Glomerular visceral epithelial cell (primary cell): ENCODE data around the gene RPL35.
A peak's percentile ranks its signal among the peaks of the same experiment; 100 is the strongest.

Experiments used
- DNase-seq: peaks from one replicate; pipeline ENCODE4 v3.0.0-alpha.2; 2016; ENCODE audit errors: extremely low spot score

Gene RPL35

GRCh38 chr9:124861342-124862229 is at the start of gene RPL35, which contains the start of gene ARPC5L:
RPL35 (minus strand) TSS chr9:124861957; CDS start chr9:124861912, 45 bp downstream.
ARPC5L (plus strand) TSS chr9:124862130; CDS start chr9:124869291, 7,161 bp downstream.
- peak; percentile 95 for DNase-seq

GRCh38 chr9:124908098-124908497 is 46.3 kb upstream of the RPL35 start:
- DNase-seq: no peak

- DNase-seq: no peak
These were observed 45.2 kb upstream of the RPL35 start for GRCh38 chr9:124906966-124907365.

- DNase-seq: no peak
These were observed 38.1 kb upstream of the RPL35 start for GRCh38 chr9:124899845-124900244.

DNA sequence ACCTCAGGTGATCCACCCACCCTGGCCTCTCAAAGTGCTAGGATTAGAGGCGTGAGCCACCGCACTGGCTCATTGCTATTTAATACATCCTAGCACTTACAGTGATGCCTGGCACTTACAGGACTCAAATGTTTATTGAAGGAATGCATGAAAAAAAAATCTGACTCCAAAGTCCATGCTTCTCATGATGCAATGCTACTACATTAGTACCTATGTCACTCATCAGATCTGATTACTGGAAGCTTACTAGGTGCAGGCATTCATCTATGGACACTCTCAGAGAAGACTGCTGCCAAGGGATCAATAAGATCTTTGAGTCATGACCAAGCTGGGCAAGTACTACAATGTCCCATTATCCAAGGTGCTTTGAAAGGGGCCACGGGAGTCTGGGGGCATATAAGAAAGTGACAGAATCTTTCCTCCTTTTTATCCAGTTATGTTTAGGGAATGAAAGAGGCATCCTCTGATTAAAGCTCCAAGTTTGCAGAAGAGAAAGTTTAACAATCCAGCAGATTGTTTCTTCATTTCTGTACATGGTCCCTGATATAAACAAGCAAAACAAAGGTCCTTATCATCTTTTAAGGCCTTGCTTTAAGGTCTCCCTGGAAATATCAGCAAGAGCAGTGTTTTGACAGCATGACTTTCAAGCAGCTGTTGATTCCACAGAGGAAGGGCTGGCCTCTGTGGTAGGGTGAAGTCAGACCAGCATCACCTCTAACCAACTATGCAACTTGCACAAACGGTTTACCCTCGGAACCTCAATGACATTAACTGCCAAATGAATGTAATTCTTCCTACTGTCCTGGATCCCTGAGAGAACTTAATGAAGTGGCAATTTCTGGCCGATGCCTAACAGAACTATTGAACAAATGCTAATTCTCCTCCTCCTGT is 36.1 kb upstream of the RPL35 start:
- DNase-seq: no peak

DNA sequence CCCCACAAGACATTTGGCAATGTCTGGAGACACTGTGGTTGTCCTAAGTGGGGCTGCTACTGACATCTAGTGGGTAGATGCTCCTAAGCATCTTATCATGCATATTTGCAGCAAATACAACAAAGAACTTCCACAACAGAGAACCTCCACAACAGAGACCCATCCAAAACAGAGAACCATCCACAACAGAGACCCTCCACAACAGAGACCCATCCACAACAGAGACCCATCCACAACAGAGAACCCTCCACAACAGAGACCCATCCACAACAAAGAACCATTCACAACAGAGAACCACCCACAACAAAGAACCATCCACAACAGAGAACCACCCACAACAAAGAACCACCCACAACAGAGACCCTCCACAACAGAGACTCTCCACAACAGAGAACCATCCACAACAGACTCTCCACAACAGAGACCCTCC is 33.0 kb upstream of the RPL35 start:
- DNase-seq: peak; percentile 43

GRCh38 chr9:124894035-124894740 is 32.4 kb upstream of the RPL35 start:
- DNase-seq: no peak

DNA sequence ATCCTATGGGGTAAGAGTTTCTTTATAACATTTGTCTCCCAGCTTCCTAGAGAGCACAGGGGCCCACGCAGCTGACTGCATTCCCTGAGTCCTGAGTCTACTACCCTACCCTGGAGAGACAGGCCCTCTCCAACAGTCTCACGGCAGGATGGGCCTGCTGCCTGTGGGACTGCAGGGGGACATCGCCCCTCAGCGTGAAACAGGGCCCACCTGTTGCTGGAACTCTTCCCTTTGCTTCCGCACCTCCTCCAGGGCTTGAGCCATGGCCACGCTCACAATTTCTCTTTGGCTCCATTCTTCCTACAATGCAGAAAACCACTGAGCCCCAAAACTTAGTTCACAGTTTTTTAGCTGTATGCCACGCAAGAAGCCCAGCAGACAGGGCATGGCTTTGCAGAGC is 28.4 kb upstream of the RPL35 start:
- DNase-seq: no peak

GRCh38 chr9:124889006-124889405 is 27.2 kb upstream of the RPL35 start:
- no peak for DNase-seq

- no peak for DNase-seq
These were observed 26.1 kb upstream of the RPL35 start for GRCh38 chr9:124887832-124888231.

DNA sequence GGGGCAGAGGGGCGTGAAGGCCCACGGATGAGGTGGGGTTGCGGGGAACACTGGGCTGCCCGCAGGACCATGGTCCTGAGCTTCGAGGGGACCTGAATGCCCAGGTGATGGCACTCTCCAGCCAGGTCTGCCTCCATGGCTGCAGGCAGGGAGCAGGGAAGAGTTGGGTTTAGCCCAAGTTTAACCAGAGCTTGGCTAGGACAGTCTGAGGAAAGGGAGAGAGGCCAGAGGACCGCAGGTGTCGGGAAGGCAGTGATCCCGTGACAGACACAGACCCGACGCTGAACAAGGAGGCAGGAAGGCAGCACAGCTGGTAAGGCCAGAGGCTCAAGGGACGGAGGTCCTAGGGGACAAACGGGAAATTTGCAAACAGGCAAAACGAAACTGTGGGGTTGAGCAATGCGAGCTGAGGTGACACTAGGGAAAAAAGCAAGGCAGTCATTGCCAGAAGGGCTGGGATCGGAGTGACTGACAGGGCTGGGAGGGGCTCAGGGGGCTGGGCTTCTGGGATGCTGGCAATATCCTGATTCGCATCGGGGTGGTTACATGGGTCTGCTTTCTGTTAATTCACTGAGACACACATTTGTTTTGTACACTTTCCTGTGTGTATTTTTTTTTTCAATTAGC is 25.2 kb upstream of the RPL35 start:
- DNase-seq: no peak

DNA sequence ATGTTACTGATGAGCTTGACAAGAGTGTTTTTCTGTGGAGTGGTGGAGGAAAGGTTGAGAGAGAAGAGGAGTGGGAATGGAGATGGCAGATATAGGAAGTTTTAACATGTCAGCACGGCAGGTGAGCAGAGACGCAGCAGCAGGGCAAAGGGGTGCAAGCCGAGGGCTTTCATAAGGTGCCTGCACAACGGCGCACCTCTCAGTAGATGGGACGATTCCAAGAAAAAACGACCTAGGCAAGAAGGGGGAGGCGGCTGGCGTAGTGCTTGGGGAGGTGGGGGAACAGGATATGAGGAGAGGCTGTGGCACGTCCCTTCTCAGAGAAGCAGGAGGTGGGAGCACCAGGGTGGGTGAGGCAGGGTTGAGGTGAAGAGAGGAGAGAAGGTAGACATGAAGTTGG is 24.7 kb upstream of the RPL35 start:
- DNase-seq: no peak

DNA sequence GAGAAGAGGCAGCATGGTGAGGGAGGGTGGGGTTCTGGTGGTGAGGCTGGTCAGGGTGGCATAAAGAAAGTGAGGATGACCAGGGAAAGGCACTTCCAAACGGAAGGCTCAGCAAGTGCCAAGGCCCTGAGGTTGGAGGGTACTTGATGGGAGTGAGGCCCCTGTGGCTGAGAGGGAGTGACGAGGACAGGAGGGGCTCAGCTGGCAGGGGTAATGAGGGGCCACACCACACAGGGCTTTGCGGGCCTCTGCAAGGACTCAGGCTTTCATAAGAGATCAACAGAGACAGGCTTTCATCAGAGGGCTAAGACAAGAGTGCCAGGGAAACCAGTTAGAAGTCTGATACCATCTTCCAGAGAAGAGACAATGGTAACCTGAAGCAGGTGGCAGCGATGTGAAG is 23.8 kb upstream of the RPL35 start:
- no peak for DNase-seq

DNA sequence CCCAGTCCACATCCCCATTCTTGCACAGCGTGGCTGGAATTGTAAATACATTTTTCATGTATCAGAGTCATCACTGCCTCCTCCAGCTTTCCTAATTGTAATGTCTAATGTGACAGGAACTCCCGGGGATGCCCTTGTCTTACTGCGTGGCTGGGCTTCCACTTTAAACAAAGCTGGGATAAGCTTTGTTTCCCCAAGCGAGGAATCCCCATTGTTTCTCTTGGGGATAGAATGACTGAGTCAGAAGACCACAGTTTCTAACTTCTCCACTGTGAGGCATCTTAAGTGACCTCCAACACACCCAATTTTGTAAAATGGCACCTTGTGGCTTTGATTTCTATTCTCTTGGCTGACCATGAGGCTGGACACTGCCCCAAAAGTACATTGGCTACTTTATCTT is 22.6 kb upstream of the RPL35 start:
- no peak for DNase-seq

DNA sequence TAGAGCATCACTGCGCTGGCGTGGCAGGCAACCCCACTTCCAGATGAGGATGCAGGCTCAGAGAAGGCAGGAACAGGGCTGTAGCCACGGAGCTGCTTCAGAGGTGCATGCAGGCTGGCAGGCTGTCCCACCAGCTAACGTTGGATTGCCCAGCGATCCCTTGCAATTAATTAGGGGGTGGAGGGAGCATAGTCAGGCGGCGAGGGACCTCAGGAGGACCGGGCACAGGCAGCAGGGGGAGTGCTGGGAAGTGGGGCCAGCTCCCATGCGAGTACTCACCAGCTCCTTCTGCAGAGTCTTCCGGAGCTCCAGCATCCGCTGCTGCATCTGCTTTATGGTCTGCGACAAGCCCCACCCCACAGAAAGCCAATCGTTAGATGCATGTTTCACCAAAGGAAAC is 20.5 kb upstream of the RPL35 start:
- DNase-seq: no peak

DNA sequence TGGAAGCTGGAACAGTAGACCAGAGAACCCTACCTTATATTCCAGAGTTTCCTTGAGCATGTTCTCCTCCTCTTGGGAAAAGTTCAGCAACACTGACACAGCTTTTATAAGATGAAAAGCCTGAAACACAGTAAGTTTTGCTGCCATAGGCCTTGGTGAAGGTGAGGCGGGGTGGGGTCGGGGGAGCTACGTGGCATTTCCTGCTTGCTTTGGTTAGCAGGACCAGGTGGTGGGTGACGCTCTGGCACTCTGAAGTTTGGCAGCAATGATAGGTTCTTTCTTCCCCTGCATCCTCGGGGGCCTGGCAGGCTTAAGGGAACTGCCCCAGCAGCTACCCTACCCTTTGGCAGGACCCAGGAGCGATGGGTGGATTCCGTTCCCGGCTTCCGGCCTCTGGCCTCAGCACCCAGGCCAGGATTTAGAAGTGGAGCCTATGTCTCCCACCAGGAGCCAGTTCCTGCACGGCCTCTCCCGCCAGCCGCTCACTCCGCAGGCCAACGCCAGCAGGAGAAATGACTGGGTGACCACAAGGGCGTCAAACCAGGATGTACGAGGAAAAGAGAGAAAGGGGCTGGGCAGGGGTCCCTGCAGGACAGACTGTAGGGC is 19.5 kb upstream of the RPL35 start:
- DNase-seq: no peak

DNA sequence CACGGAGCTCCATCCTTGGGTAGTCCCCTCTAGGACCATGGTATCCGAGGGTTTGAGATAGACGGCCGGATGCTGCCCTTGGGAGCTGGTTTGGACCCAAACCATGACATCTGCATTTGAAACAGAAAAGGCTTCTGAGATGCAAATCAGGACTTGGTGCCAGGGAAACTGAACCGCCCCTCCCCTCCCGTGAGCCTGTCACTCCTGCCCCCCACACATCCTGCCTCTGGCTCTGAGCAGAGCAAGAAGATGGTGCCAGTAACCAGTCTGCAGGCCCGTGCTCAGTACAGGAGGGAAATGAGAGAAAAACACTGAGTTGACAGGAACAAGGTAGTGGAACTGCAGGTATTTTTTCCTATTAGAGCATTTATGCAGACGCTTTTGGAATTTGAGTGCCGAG is 18.7 kb upstream of the RPL35 start:
- no peak for DNase-seq

DNA sequence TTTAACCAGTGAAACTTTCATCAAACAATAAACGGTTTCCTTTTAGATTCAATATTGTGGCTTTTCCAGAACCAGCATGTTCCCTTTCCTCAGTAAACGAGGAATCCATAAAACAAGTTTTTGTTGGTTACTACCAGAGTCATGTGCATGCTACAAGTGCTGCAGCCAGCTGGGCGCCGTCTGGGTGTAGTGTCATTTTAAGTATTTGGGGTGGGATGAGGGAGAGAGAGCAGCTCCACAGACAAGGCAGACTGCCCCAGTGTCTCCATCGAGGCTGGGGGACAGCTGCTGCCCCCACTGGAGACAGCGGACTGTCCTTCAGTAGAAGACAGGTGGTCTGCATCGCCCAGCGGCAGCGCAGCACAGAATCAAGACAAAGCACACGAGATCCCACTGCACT is 17.5 kb upstream of the RPL35 start:
- DNase-seq: no peak

DNA sequence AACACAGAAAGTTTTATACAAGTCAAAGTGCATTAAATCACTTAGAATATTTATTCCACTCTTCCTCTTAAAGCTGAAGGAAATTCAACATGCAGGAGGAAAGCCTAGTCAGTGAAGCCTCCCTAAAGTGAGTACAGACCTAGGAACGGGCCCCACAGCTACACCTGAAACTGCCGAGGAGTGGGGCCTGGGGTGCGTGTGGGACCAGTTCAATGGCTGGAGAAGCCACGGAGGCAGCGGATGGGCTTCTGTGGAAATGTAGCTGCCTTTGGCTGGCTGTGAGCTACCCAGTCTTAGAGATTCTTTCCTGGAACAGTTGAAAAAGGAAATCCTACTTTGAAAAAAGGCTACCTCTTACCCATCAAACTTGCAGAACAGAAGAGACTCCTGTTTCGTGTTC is 16.8 kb upstream of the RPL35 start:
- no peak for DNase-seq

GRCh38 chr9:124878021-124878420 is 16.3 kb upstream of the RPL35 start:
- no peak for DNase-seq
